ENCODE data around the gene WDR54.
"Not testable (repeated sequence)": the region's sequence is repeated elsewhere in the genome, so short reads cannot be mapped to it uniquely, and the experiment has no call there.

Gene WDR54

GRCh38 chr2:74457549-74458131 lies 36.1 kb downstream of the WDR54 start:
- H3K9ac ChIP-seq (ENCODE audit: low read length): peak overlapping the region; percentile 82
- no peaks in the 10 kb centered on the region for H4K20me1 ChIP-seq (ENCODE audit: insufficient read depth, low read length)
- no peak for TF ChIP-seq CTCF (IDR thresholded peaks at IDR 0.05; ENCODE audit: low read length)
- no peak for TF ChIP-seq EZH2 (IDR thresholded peaks at IDR 0.05; ENCODE audit: borderline replicate concordance, low read length)
- H2AFZ ChIP-seq (ENCODE audit: low read length): no peak overlapping the region
- no peaks in the 10 kb centered on the region for H3K9me3 ChIP-seq (ENCODE audit: low read length)
- H3K27ac ChIP-seq (ENCODE audit: low read depth, low read length, poor library complexity, severe bottlenecking): peak overlapping the region; percentile 92
- peaks cover 46% of the 10 kb centered on the region for H3K4me1 ChIP-seq (ENCODE audit: insufficient read depth, low read length, severe bottlenecking)
- no peaks in the 10 kb centered on the region for H3K9me2 ChIP-seq (ENCODE audit: low read depth, low read length)
- no peaks in the 10 kb centered on the region for H3K27me3 ChIP-seq (ENCODE audit: insufficient read depth, low read length)
- H3K4me3 ChIP-seq (ENCODE audit: low read depth, low read length, poor library complexity, severe bottlenecking): peak overlapping the region; percentile 80
- peaks cover 21% of the 10 kb centered on the region; the same call in 1 of the 2 replicates for H3K36me3 ChIP-seq (ENCODE audit: insufficient read depth, low read length)
- H3K4me2 ChIP-seq (ENCODE audit: low read length): peak overlapping the region; percentile 81
- H3K79me2 ChIP-seq (ENCODE audit: insufficient read depth, low read length): no peaks in the 10 kb centered on the region
- H3F3A ChIP-seq (ENCODE audit: insufficient read depth, low read length): no peaks in the 10 kb centered on the region

- H3K9me3 ChIP-seq (ENCODE audit: low read length): no peaks in the 10 kb centered on the region
These were observed 36.8 kb downstream of the WDR54 start, which contains the start of gene WBP1 for GRCh38 chr2:74458132-74458937. Gene WBP1 (plus strand): TSS chr2:74458438. CDS start chr2:74458603, 165 bp downstream.

GRCh38 chr2:74458938-74459363 lies 37.4 kb downstream of the WDR54 start:
- Histone ChIP-seq H2AFZ (ENCODE audit: low read length) (no peak overlapping the region), H3K36me3 (ENCODE audit: insufficient read depth, low read length) (peaks cover 28% of the 10 kb centered on the region; the same call in 1 of the 2 replicates), H3K4me3 (ENCODE audit: low read depth, low read length, poor library complexity, severe bottlenecking) (peak overlapping the region; percentile 80), H3K9ac (ENCODE audit: low read length) (peak overlapping the region; percentile 97), H3F3A (ENCODE audit: insufficient read depth, low read length) (no peaks in the 10 kb centered on the region), H3K4me1 (ENCODE audit: insufficient read depth, low read length, severe bottlenecking) (peaks cover 43% of the 10 kb centered on the region), H3K4me2 (ENCODE audit: low read length) (peak overlapping the region; percentile 99), H3K79me2 (ENCODE audit: insufficient read depth, low read length) (no peaks in the 10 kb centered on the region), H4K20me1 (ENCODE audit: insufficient read depth, low read length) (no peaks in the 10 kb centered on the region), H3K27ac (ENCODE audit: low read depth, low read length, poor library complexity, severe bottlenecking) (peak overlapping the region; percentile 43), H3K9me3 (ENCODE audit: low read length) (no peaks in the 10 kb centered on the region), H3K9me2 (ENCODE audit: low read depth, low read length) (no peaks in the 10 kb centered on the region), H3K27me3 (ENCODE audit: insufficient read depth, low read length) (no peaks in the 10 kb centered on the region)
- no peak for TF ChIP-seq EZH2 (IDR thresholded peaks at IDR 0.05; ENCODE audit: borderline replicate concordance, low read length)
- TF ChIP-seq CTCF (IDR thresholded peaks at IDR 0.05; ENCODE audit: low read length): no peak

More at GRCh38 chr2:74458132-74458937, 36.8 kb downstream of the WDR54 start, which contains the start of gene WBP1:
- peak within 1 kb of the TSS; percentile 97 for H3K9ac ChIP-seq (ENCODE audit: low read length)
- H3F3A ChIP-seq (ENCODE audit: insufficient read depth, low read length): no peaks in the 10 kb centered on the region
- H3K27me3 ChIP-seq (ENCODE audit: insufficient read depth, low read length): no peaks in the 10 kb centered on the region
- no peak within 1 kb of the TSS for H2AFZ ChIP-seq (ENCODE audit: low read length)
- H3K4me2 ChIP-seq (ENCODE audit: low read length): peak within 1 kb of the TSS; percentile 99
- no peaks in the 10 kb centered on the region for H3K79me2 ChIP-seq (ENCODE audit: insufficient read depth, low read length)
- peak within 1 kb of the TSS; percentile 80 for H3K4me3 ChIP-seq (ENCODE audit: low read depth, low read length, poor library complexity, severe bottlenecking)
- peak within 1 kb of the TSS; percentile 92 for H3K27ac ChIP-seq (ENCODE audit: low read depth, low read length, poor library complexity, severe bottlenecking)
- TF ChIP-seq CTCF (IDR thresholded peaks at IDR 0.05; ENCODE audit: low read length): no peak
- TF ChIP-seq EZH2 (IDR thresholded peaks at IDR 0.05; ENCODE audit: borderline replicate concordance, low read length): no peak
- no peaks in the 10 kb centered on the region for H4K20me1 ChIP-seq (ENCODE audit: insufficient read depth, low read length)
- H3K4me1 ChIP-seq (ENCODE audit: insufficient read depth, low read length, severe bottlenecking): peaks cover 42% of the 10 kb centered on the region
- H3K36me3 ChIP-seq (ENCODE audit: insufficient read depth, low read length): peaks cover 28% of the 10 kb centered on the region; the same call in 1 of the 2 replicates
- no peaks in the 10 kb centered on the region for H3K9me2 ChIP-seq (ENCODE audit: low read depth, low read length)

GRCh38 chr2:74459503-74460118 lies 38.1 kb downstream of the WDR54 start:
- H3K9me2 ChIP-seq (ENCODE audit: low read depth, low read length); H3K27ac ChIP-seq (ENCODE audit: low read depth, low read length, poor library complexity, severe bottlenecking); H4K20me1 ChIP-seq (ENCODE audit: insufficient read depth, low read length); H3K79me2 ChIP-seq (ENCODE audit: insufficient read depth, low read length); H3K27me3 ChIP-seq (ENCODE audit: insufficient read depth, low read length); H3K9me3 ChIP-seq (ENCODE audit: low read length); H2AFZ ChIP-seq (ENCODE audit: low read length); H3F3A ChIP-seq (ENCODE audit: insufficient read depth, low read length): not testable (repeated sequence)
- Histone ChIP-seq H3K4me1 (ENCODE audit: insufficient read depth, low read length, severe bottlenecking) (peaks cover 43% of the 10 kb centered on the region), H3K9ac (ENCODE audit: low read length) (peak overlapping the region; percentile 97; the same call in 1 of the 2 replicates), H3K4me3 (ENCODE audit: low read depth, low read length, poor library complexity, severe bottlenecking) (peak overlapping the region; percentile 80), H3K36me3 (ENCODE audit: insufficient read depth, low read length) (peaks cover 28% of the 10 kb centered on the region; the same call in 1 of the 2 replicates), H3K4me2 (ENCODE audit: low read length) (peak overlapping the region; percentile 99)

- H3K9me3 ChIP-seq (ENCODE audit: low read length); H3K9me2 ChIP-seq (ENCODE audit: low read depth, low read length); H3K27ac ChIP-seq (ENCODE audit: low read depth, low read length, poor library complexity, severe bottlenecking); H2AFZ ChIP-seq (ENCODE audit: low read length); H3K4me3 ChIP-seq (ENCODE audit: low read depth, low read length, poor library complexity, severe bottlenecking); H3K4me2 ChIP-seq (ENCODE audit: low read length); H3K27me3 ChIP-seq (ENCODE audit: insufficient read depth, low read length); H3K79me2 ChIP-seq (ENCODE audit: insufficient read depth, low read length); H4K20me1 ChIP-seq (ENCODE audit: insufficient read depth, low read length); H3K9ac ChIP-seq (ENCODE audit: low read length); H3F3A ChIP-seq (ENCODE audit: insufficient read depth, low read length): not testable (repeated sequence)
- H3K36me3 ChIP-seq (ENCODE audit: insufficient read depth, low read length): peaks cover 28% of the 10 kb centered on the region; the same call in 1 of the 2 replicates
- peaks cover 44% of the 10 kb centered on the region for H3K4me1 ChIP-seq (ENCODE audit: insufficient read depth, low read length, severe bottlenecking)
These were observed 38.7 kb downstream of the WDR54 start for GRCh38 chr2:74460187-74460586.

Measured in OCI-LY1 (cell line).